DLD1 (cell line): ENCODE measurements around the gene LDLR.
"Not testable (repeated sequence)": the region's sequence is repeated elsewhere in the genome, so short reads cannot be mapped to it uniquely, and the experiment has no call there.

Experiments used
- in situ Hi-C: cut with HindIII; loops from 2 replicates; pipeline ENCODE4 v1.10.0; 2017; ENCODE audit warnings: low sequenced_read_pairs

The LDLR gene

GRCh38 chr19:11069561-11069960 lies 19.7 kb upstream of the LDLR start:
- in situ Hi-C loops = no loop called here

- in situ Hi-C loops = no loop called here
These were observed 19.1 kb upstream of the LDLR start for GRCh38 chr19:11070123-11070522.

DNA sequence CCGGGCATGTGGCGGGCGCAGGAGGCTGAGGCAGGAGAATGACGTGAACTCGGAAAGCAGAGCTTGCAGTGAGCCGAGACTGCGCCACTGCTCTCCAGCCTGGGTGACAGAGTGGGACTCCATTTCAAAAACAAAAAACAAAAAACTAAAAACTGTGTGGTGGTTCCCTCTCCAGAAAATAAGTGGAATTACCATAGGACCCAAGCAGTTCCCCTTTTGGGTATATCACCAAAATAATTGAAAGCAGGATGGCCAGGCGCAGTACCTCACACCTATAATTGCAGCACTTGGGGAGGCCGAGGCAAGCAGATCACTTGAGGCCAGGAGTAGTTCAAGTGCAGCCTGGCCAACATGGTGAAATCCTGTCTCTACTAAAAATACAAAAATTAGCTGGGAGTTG lies 15.7 kb upstream of the LDLR start:
- in situ Hi-C loops = no loop called here

GRCh38 chr19:11076792-11077191 lies 12.5 kb upstream of the LDLR start:
- in situ Hi-C loops = not testable (repeated sequence)

GRCh38 chr19:11078893-11079292 lies 10.4 kb upstream of the LDLR start:
- in situ Hi-C loops = no loop called here

GRCh38 chr19:11079999-11080398 lies 9.3 kb upstream of the LDLR start:
- in situ Hi-C loops = no loop called here

DNA sequence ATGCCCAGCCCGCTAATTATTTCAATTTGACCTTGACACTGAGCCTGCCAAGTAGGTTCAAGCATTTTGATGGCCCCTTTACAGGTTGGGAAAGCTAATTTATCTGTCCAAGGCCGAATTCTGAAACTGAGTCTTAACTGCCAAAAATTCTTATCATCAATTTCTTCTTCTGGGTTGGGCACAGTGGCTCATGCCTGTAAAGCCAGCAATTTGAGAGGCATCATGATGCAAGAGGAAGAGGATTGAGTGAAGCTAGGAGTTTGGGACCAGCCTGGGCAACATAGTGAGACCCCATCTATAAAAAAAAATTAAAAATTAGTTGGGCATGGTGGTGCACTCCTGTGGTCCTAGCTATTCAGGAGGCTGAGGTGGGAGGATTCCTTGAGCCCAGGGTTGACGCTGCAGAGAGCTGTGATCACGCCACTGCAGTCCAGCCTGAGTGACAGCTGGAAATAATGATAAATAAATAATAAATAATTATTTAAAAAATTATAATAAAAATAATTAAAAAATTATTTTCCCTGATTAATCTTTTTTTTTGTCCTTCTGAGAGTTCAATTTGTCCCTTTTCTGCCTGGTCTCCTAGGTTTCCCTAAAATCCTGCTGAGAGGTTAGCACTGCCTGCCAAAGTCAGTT lies 1.3 kb upstream of the LDLR start:
- in situ Hi-C loops = no loop called here

DNA sequence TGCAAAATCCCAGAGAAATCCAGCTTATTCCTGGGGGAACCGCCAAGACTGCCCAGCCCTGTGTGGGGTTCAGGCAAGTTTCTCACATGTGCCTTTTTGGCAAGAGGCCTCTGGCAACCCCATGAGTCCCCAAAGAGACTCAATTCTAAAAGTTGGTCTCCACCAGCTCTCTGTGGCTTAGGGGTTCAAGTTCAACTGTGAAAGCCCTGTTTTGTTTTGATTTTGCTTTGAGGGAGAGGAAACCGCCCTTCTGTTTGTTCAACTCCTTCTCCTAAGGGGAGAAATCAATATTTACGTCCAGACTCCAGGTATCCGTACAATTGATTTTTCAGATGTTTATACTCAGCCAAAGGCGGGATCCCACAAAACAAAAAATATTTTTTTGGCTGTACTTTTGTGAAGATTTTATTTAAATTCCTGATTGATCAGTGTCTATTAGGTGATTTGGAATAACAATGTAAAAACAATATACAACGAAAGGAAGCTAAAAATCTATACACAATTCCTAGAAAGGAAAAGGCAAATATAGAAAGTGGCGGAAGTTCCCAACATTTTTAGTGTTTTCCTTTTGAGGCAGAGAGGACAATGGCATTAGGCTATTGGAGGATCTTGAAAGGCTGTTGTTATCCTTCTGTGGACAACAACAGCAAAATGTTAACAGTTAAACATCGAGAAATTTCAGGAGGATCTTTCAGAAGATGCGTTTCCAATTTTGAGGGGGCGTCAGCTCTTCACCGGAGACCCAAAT lies 583 bp upstream of the LDLR start:
- in situ Hi-C loops = no loop called here

GRCh38 chr19:11090014-11090263 lies 676 bp downstream of the LDLR start:
- in situ Hi-C loops = not testable (repeated sequence)

- in situ Hi-C loops = no loop called here
These were observed 1.2 kb downstream of the LDLR start for GRCh38 chr19:11090264-11090996.

DNA sequence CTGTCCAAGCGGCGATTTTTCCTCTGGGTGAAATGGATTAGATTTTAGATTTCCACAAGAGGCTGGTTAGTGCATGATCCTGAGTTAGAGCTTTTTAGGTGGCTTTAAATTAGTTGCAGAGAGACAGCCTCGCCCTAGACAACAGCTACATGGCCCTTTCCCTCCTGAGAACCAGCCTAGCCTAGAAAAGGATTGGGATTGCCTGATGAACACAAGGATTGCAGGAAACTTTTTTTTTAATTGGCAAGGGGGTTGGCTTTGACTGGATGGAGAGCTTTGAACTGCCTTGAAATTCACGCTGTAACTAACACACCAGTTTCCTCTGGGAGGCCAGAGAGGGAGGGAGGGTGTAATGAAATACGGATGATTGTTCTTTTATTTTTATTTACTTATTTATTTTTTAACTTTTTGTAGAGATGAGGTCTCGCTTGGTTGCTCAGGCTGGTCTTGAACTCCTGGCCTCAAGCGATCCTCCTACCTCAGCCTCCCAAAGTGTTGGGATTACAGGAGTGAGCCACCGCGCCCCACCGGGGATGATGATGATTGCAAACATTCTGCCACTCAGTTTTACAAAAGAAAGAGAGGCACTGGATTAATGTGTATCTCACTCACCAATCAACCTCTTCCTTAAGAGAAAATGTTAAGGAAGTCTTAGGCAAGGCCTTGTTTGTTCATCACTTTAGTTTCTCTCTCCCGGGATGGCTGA lies 1.9 kb downstream of the LDLR start:
- in situ Hi-C loops = no loop called here

- in situ Hi-C loops = no loop called here
These were observed 2.5 kb downstream of the LDLR start for GRCh38 chr19:11091703-11092153.

GRCh38 chr19:11092181-11092538 lies 2.9 kb downstream of the LDLR start:
- in situ Hi-C loops = no loop called here

DNA sequence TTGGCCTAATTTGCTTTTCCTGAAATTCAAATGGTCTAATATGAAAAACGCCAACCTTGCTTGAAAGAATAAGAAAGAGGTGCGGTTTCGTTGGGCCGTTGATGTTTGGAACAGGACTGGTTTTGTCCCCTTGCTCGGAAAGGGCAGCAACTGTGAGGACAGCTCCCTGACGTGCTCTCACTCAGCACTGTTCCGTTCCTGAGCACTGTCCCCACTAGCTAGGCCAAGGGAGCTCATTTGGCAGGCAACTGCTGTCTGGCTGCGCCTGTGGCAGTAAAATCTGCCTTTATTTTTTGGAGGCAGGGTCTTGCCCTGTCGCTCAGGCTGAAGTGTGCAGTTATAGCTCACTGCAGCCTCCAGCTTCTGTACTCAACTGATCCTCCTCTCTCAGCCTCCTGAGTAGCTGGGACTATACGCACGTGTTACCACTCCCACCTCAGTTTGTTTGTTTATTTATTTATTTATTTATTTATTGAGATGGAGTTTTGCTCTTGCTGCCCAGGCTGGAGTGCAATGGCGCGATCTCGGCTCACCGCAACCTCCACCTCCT lies 4.5 kb downstream of the LDLR start:
- in situ Hi-C loops = no loop called here

GRCh38 chr19:11094520-11094894 lies 5.2 kb downstream of the LDLR start:
- in situ Hi-C loops = no loop called here

- in situ Hi-C loops = no loop called here
These were observed 7.1 kb downstream of the LDLR start for GRCh38 chr19:11096210-11096841.

DNA sequence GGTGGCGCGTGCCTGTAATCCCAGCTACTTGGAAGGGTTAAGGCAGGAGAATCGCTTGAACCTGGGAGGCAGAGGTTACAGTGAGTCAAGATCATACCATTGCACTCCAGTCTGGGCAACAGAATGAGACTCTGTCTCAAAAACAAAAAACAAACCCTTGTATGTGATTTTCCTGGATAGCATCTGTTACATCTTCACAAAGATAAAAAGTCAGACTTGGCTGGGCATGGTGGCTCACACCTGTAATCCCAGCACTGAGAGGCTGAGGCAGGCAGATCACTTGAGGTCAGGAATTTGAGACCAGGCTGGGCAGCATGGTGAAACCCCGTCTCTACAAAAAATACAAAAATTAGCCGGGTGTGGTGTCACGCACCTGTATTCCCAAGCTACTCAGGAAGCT lies 8.1 kb downstream of the LDLR start:
- in situ Hi-C loops = not testable (repeated sequence)

DNA sequence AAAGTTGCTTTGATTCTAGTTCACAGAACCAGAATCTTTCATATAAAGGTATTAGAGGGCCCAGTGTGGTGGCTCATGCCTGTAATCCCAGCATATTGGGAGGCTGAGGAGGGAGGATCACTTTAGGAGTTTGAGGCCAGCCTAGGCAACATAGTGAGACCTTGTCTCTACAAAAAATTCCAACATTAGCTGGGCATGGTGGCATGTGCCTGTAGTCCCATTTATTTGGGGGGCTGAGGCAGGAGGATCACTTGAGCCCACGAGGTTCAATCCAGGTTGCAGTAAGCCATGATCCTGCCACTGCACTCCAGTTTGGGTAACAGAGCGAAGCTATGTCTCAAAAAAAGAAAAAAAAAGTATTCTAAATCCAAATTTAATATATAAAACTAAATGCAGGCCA lies 9.1 kb downstream of the LDLR start:
- in situ Hi-C loops = no loop called here

- in situ Hi-C loops = no loop called here
These were observed 9.6 kb downstream of the LDLR start for GRCh38 chr19:11098861-11099260.

DNA sequence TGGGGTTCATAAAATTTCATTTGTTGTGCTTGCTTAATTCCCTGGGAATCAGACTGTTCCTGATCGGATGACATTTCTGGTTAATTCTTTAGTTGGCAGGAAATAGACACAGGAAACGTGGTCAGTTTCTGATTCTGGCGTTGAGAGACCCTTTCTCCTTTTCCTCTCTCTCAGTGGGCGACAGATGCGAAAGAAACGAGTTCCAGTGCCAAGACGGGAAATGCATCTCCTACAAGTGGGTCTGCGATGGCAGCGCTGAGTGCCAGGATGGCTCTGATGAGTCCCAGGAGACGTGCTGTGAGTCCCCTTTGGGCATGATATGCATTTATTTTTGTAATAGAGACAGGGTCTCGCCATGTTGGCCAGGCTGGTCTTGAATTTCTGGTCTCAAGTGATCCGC lies 10.8 kb downstream of the LDLR start:
- in situ Hi-C loops = no loop called here

- in situ Hi-C loops = no loop called here
These were observed 11.8 kb downstream of the LDLR start for GRCh38 chr19:11101057-11101456.
